ENCODE results near the gene ITPA. TPM values are rescaled to one million over a fixed set of nuclear protein-coding genes. Genes with fewer than 3 reads are reported as not detected.

The ITPA gene
- total and polyA plus RNA-seq, 2 of the 4 experiments (the other 2 are of a cell fraction), result 32.4 to 49.0 TPM

DNA sequence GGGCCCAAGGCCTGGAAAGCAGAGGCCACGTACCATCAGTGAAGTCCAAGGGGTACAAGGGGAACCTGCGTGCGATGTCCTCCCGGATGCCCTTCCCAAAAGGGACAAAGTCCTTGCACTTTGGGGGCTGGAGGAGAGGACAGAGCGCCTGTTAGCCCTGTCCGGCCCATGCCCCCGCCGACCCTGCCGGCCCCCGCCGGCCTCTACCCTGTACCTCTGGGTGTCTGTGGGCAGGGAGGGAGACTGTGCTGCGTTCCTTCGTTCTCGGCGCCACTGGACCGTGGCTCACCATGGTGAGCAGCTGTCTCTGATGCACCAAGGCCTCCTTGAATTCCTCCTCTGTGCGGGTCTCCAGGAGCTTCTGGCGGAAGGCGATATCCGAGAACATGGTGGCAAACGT lies 21.8 kb downstream of the ITPA start:
- H4K8ac ChIP-seq (ENCODE audit: low read depth in 2 of 2, low read length in 2 of 2), result no peak overlapping the region
- H2AK5ac ChIP-seq (ENCODE audit: low read depth, low read length), result no peak overlapping the region
- no peak overlapping the region for H2AFZ ChIP-seq (replicated peaks; ENCODE audit: low read length, poor library complexity)
- H2AK9ac ChIP-seq (replicated peaks; ENCODE audit: low read depth, low read length, poor library complexity), result no peak overlapping the region
- H3K9me3 ChIP-seq (ENCODE audit: control insufficient read depth, insufficient read depth, low read length), result no peaks in the 10 kb centered on the region
- no peaks in the 10 kb centered on the region for H3K79me1 ChIP-seq (ENCODE audit: low read depth in 1 of 2, low read length in 2 of 2)
- TF ChIP-seq, protein P1, sequence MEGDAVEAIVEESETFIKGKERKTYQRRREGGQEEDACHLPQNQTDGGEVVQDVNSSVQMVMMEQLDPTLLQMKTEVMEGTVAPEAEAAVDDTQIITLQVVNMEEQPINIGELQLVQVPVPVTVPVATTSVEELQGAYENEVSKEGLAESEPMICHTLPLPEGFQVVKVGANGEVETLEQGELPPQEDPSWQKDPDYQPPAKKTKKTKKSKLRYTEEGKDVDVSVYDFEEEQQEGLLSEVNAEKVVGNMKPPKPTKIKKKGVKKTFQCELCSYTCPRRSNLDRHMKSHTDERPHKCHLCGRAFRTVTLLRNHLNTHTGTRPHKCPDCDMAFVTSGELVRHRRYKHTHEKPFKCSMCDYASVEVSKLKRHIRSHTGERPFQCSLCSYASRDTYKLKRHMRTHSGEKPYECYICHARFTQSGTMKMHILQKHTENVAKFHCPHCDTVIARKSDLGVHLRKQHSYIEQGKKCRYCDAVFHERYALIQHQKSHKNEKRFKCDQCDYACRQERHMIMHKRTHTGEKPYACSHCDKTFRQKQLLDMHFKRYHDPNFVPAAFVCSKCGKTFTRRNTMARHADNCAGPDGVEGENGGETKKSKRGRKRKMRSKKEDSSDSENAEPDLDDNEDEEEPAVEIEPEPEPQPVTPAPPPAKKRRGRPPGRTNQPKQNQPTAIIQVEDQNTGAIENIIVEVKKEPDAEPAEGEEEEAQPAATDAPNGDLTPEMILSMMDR (conservative IDR thresholded peaks at IDR 0.05; ENCODE audit: low read depth, low read length), result no peak
- TF ChIP-seq MXI1 (IDR thresholded peaks at IDR 0.05; ENCODE audit: borderline replicate concordance, low read depth, low read length) (no peak), ELK1 (IDR thresholded peaks at IDR 0.05; ENCODE audit: borderline replicate concordance, low read depth, low read length) (no peak), BHLHE40 (IDR thresholded peaks at IDR 0.05; ENCODE audit: low read depth, low read length) (no peak), RFX5 (IDR thresholded peaks at IDR 0.05; ENCODE audit: low read depth, low read length) (no peak), CEBPB (IDR thresholded peaks at IDR 0.05; ENCODE audit: low read depth, low read length) (no peak), RAD21 (IDR thresholded peaks at IDR 0.05; ENCODE audit: low read length) (no peak), NFE2L2 (IDR thresholded peaks at IDR 0.05; ENCODE audit: low read depth, low read length) (no peak), POLR2A (IDR thresholded peaks at IDR 0.05; ENCODE audit: low read depth, low read length) (no peak), MAFK (IDR thresholded peaks at IDR 0.05; ENCODE audit: low read depth, low read length) (no peak), USF2 (IDR thresholded peaks at IDR 0.05; ENCODE audit: low read depth, low read length) (no peak), MAZ (IDR thresholded peaks at IDR 0.05; ENCODE audit: borderline replicate concordance, low read depth, low read length) (no peak), SMC3 (IDR thresholded peaks at IDR 0.05; ENCODE audit: low read depth, low read length) (no peak), FOS (IDR thresholded peaks at IDR 0.05; ENCODE audit: low read depth, low read length) (no peak), RCOR1 (IDR thresholded peaks at IDR 0.05; ENCODE audit: insufficient replicate concordance, low read length) (no peak), CHD1 (IDR thresholded peaks at IDR 0.05; ENCODE audit: low read depth, low read length) (no peak)
- intact Hi-C loops (cut with micrococcal nuclease) (no loop called here), dilution Hi-C loops (cut with HindIII; ENCODE audit: low sequenced_read_pairs, unreplicated experiment) (no loop called here), in situ Hi-C loops (cut with MboI; ENCODE audit: low sequenced_read_pairs) (no loop called here)
- H4K91ac ChIP-seq (ENCODE audit: insufficient read depth, low read depth, low read length), result no peak overlapping the region
- no peak overlapping the region for H2BK20ac ChIP-seq (ENCODE audit: low read depth, low read length)
- ChIA-PET POLR2A (ENCODE audit: unreplicated experiment) (no interaction called here), CTCF (interaction anchor here (0.9 kb wide), 1 partner anchor 12 kb away, joined by 3 read pairs; no protein-coding TSS in a partner anchor)
- no peaks in the 10 kb centered on the region for H4K20me1 ChIP-seq (ENCODE audit: insufficient read depth, low read length)
- peaks cover 9% of the 10 kb centered on the region; the same call in 1 of the 2 replicates for H3K27me3 ChIP-seq (ENCODE audit: control insufficient read depth, insufficient read depth, low read length)
- H3K23ac ChIP-seq (ENCODE audit: low read depth, low read length), result no peak overlapping the region
- H3K4me2 ChIP-seq (ENCODE audit: low read depth, low read length), result no peak overlapping the region
- WGBS, 2 experiments (ENCODE audit: extremely low coverage in 2 of 2, insufficient read length in 1 of 2), result 89% methylated on average over 3 of the region's 21 CpGs; no CpG with 5 or more reads in 1 of the 2 experiments
- H3K4ac ChIP-seq (ENCODE audit: low read depth, low read length), result no peak overlapping the region
- H3K56ac ChIP-seq (ENCODE audit: extremely low read depth, insufficient read depth, low read length), result no peak overlapping the region
- H2BK15ac ChIP-seq (ENCODE audit: low read depth, low read length), result no peak overlapping the region
- H3K27ac ChIP-seq (ENCODE audit: insufficient read depth, low read length), result no peak overlapping the region
- no TSS peak for BruUV-seq (replicated peaks)
- DNase-seq (no peak), ATAC-seq (ENCODE audit: low read depth) (no peak)
- H2BK120ac ChIP-seq (ENCODE audit: low read depth, low read length), result no peak overlapping the region
- H3K9ac ChIP-seq (ENCODE audit: low read depth, low read length), result no peak overlapping the region
- no peak overlapping the region for H3K4me3 ChIP-seq (ENCODE audit: insufficient read depth, low read depth, low read length)
- H3K14ac ChIP-seq (replicated peaks; ENCODE audit: low read depth, low read length), result no peak overlapping the region
- no peak overlapping the region for H2BK5ac ChIP-seq (ENCODE audit: low read depth, low read length, poor library complexity, severe bottlenecking)
- no peaks in the 10 kb centered on the region for H3K9me1 ChIP-seq (ENCODE audit: insufficient read depth, low read length)
- H3K4me1 ChIP-seq (ENCODE audit: control insufficient read depth, insufficient read depth, low read length), result no peaks in the 10 kb centered on the region
- H4K5ac ChIP-seq (ENCODE audit: low read depth, low read length), result no peak overlapping the region
- peaks cover 5% of the 10 kb centered on the region; the same call in 1 of the 2 replicates for H3K36me3 ChIP-seq (ENCODE audit: control insufficient read depth, insufficient read depth, low read length)
- H3K18ac ChIP-seq (ENCODE audit: low read depth, low read length), result no peak overlapping the region

All from IMR-90 (cell line).